AG20443 (cell line): Measurements from ENCODE around the gene EMC7.
"Not testable (repeated sequence)": the region's sequence is repeated elsewhere in the genome, so short reads cannot be mapped to it uniquely, and the experiment has no call there.

Experiments
- DNase-seq: peaks from one replicate; pipeline ENCODE4 v3.0.0; 2012; ENCODE audit warnings: low spot score, mixed read lengths

The EMC7 gene

GRCh38 chr15:34085746-34086145, 15.9 kb downstream of the EMC7 start:
- peak; percentile 59 for DNase-seq

GRCh38 chr15:34084086-34084485, 17.6 kb downstream of the EMC7 start:
- DNase-seq: peak; percentile 81

GRCh38 chr15:34079904-34080303, 21.8 kb downstream of the EMC7 start:
- no peak for DNase-seq

- no peak for DNase-seq
Measured at GRCh38 chr15:34078900-34079299, 22.8 kb downstream of the EMC7 start.

GRCh38 chr15:34076785-34077184, 24.9 kb downstream of the EMC7 start:
- DNase-seq: no peak

- no peak for DNase-seq
Measured at GRCh38 chr15:34070003-34070402, 31.7 kb downstream of the EMC7 start.

GRCh38 chr15:34065941-34066340, 35.7 kb downstream of the EMC7 start:
- no peak for DNase-seq

- no peak for DNase-seq
Measured at GRCh38 chr15:34065261-34065660, 36.4 kb downstream of the EMC7 start.

- no peak for DNase-seq
Measured at GRCh38 chr15:34064438-34064837, 37.2 kb downstream of the EMC7 start.

GRCh38 chr15:34059946-34060345, 41.7 kb downstream of the EMC7 start:
- DNase-seq: no peak

- no peak for DNase-seq
Measured at GRCh38 chr15:34059476-34059875, 42.2 kb downstream of the EMC7 start.

- peak; percentile 29 for DNase-seq
Measured at GRCh38 chr15:34056911-34057310, 44.8 kb downstream of the EMC7 start.

GRCh38 chr15:34055868-34056595, 45.6 kb downstream of the EMC7 start:
- DNase-seq: peak; percentile 73

- no peak for DNase-seq
Measured at GRCh38 chr15:34054081-34054707, 47.5 kb downstream of the EMC7 start.

GRCh38 chr15:34050385-34050784, 51.3 kb downstream of the EMC7 start:
- DNase-seq: not testable (repeated sequence)

- DNase-seq: no peak
Measured at GRCh38 chr15:34049112-34049511, 52.5 kb downstream of the EMC7 start.

- DNase-seq: no peak
Measured at GRCh38 chr15:34047893-34048775, 53.5 kb downstream of the EMC7 start.

- DNase-seq: no peak
Measured at GRCh38 chr15:34046471-34047145, 55.1 kb downstream of the EMC7 start.

- no peak for DNase-seq
Measured at GRCh38 chr15:34043813-34044212, 57.8 kb downstream of the EMC7 start.

GRCh38 chr15:34043391-34043790, 58.3 kb downstream of the EMC7 start:
- no peak for DNase-seq

- no peak for DNase-seq
Measured at GRCh38 chr15:34039790-34040113, 61.9 kb downstream of the EMC7 start.
